SU-DHL-6 (cell line): ENCODE measurements around the gene CDX2.

Experiments used
- H2AFZ ChIP-seq: fragments of 200-600 bp; sonication (generic); 2 replicates; pipeline ENCODE4 v1.6.1; 2014; ENCODE audit warnings: low read depth, mild to moderate bottlenecking, moderate library complexity, mixed read lengths, antibody characterized with exemption, low read length; ENCODE audit not compliant: severe bottlenecking
- H3F3A ChIP-seq: fragments of 200-600 bp; shearing (Covaris generic); 2 replicates; pipeline ENCODE4 v1.6.0; 2016; ENCODE audit warnings: antibody characterized with exemption, mild to moderate bottlenecking; ENCODE audit not compliant: insufficient read depth
- H3K27ac ChIP-seq: fragments of 200-600 bp; sonication (generic); 2 replicates; pipeline ENCODE4 v1.5.1; 2016; ENCODE audit warnings: low read depth, mild to moderate bottlenecking, low read length, moderate library complexity, mixed read lengths
- H3K27me3 ChIP-seq: fragments of 200-600 bp; sonication (generic), shearing (Covaris generic); 2 replicates; pipeline ENCODE4 v1.6.0; 2014; ENCODE audit warnings: mild to moderate bottlenecking, low read length
- H3K36me3 ChIP-seq: fragments of 200-600 bp; sonication (generic); 2 replicates; pipeline ENCODE4 v1.6.1; 2014; ENCODE audit warnings: mild to moderate bottlenecking, low read length, mixed read lengths
- H3K4me2 ChIP-seq: fragments of 300-600, 200-600 bp; shearing (Covaris generic), sonication (generic); 2 replicates; pipeline ENCODE4 v1.6.0; 2014; ENCODE audit warnings: low read length, low read depth, mild to moderate bottlenecking; ENCODE audit not compliant: poor library complexity, severe bottlenecking
- H3K4me3 ChIP-seq: fragments of 200-600 bp; sonication (generic); 2 replicates; pipeline ENCODE4 v1.5.1; 2014; ENCODE audit warnings: antibody characterized with exemption, low read length, mild to moderate bottlenecking, mixed read lengths; ENCODE audit not compliant: insufficient read depth, poor library complexity, severe bottlenecking
- H3K79me2 ChIP-seq: fragments of 200-600 bp; sonication (generic); 2 replicates; pipeline ENCODE4 v1.6.1; 2014; ENCODE audit warnings: mild to moderate bottlenecking, low read length, moderate library complexity; ENCODE audit not compliant: insufficient read depth
- H3K9ac ChIP-seq: fragments of 200-600 bp; sonication (generic); 2 replicates; pipeline ENCODE4 v1.7.0; 2014; ENCODE audit warnings: mild to moderate bottlenecking, low read length
- H3K9me2 ChIP-seq: fragments of 200-600 bp; sonication (generic); replicated peaks from 2 replicates; pipeline ENCODE4 v1.6.1; 2014; ENCODE audit warnings: low read length; ENCODE audit not compliant: insufficient read depth
- H3K9me3 ChIP-seq: fragments of 200-600 bp; sonication (generic); 2 replicates; pipeline ENCODE4 v1.6.1; 2014; ENCODE audit warnings: low read length, mixed read lengths; ENCODE audit not compliant: insufficient read depth
- H4K20me1 ChIP-seq: fragments of 200-600 bp; sonication (generic); 2 replicates; pipeline ENCODE4 v1.6.1; 2014; ENCODE audit warnings: low read depth, mild to moderate bottlenecking, antibody characterized with exemption, low read length, moderate library complexity, mixed read lengths
- EZH2phosphoT487 ChIP-seq: fragments of 200-600 bp; sonication (generic), shearing (Covaris generic); conservative IDR thresholded peaks from 2 replicates; pipeline ENCODE4 v1.6.1; 2018; ENCODE audit warnings: mild to moderate bottlenecking, antibody characterized with exemption, low read length, moderate library complexity, mixed read lengths
- TF ChIP-seq, protein P1 (sequence below): fragments of 200-600 bp; sonication (generic); IDR thresholded peaks from one replicate; pipeline ENCODE4 v1.5.1; 2017; ENCODE audit warnings: antibody characterized with exemption, mild to moderate bottlenecking, low read length, moderate library complexity; ENCODE audit not compliant: insufficient read depth, poor library complexity, severe bottlenecking

CDX2 gene

DNA sequence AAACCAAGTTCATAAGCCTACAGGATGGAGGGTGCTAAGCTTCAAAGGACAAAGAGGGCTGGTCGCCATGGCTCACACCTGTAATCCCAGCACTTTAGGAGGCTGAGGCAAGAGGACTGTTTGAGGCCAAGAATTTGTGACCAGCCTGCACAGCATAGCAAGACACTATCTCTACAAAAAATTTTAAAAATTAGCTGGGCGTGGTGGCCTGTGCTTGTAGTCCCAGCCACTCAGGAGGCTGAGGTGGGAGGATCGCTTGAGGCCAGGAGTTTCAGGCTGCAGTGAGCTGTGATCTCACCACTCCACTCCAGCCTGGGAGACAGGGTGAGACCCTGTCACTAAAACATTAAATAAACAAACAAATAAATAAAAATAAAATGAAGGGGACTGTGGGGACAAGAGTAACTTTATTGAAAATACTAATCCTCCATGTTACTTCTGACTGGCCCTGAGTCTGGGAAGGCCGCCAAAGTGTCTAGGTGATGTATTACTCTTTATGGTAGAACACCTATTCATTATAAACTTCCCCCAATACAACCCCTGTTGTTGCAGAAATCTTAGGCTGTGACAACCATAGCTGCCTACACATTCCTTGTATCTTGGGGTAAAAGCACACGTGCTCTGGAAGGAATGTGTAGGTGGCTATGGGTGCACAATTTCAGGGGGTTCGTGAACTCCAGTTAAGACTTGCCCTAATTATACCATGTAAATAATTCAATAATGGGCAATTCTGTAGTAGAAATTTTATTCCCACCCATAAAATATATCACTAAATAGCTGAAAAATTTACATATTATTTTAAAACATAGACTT is 34.0 kb upstream of the CDX2 start:
- no peaks in the 10 kb centered on the region for H3K79me2 ChIP-seq
- no peak overlapping the region for H3K9ac ChIP-seq
- H3K4me2 ChIP-seq = no peak overlapping the region
- H2AFZ ChIP-seq = no peak overlapping the region
- no peak overlapping the region for H3K27ac ChIP-seq
- no peaks in the 10 kb centered on the region for H3K36me3 ChIP-seq
- H3K9me3 ChIP-seq = no peaks in the 10 kb centered on the region
- peaks cover 4% of the 10 kb centered on the region; the same call in 1 of the 2 replicates for H3F3A ChIP-seq
- no peaks in the 10 kb centered on the region for H3K27me3 ChIP-seq
- H3K4me3 ChIP-seq = no peak overlapping the region
- H3K9me2 ChIP-seq = no peaks in the 10 kb centered on the region
- TF ChIP-seq, protein P1, sequence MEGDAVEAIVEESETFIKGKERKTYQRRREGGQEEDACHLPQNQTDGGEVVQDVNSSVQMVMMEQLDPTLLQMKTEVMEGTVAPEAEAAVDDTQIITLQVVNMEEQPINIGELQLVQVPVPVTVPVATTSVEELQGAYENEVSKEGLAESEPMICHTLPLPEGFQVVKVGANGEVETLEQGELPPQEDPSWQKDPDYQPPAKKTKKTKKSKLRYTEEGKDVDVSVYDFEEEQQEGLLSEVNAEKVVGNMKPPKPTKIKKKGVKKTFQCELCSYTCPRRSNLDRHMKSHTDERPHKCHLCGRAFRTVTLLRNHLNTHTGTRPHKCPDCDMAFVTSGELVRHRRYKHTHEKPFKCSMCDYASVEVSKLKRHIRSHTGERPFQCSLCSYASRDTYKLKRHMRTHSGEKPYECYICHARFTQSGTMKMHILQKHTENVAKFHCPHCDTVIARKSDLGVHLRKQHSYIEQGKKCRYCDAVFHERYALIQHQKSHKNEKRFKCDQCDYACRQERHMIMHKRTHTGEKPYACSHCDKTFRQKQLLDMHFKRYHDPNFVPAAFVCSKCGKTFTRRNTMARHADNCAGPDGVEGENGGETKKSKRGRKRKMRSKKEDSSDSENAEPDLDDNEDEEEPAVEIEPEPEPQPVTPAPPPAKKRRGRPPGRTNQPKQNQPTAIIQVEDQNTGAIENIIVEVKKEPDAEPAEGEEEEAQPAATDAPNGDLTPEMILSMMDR = no peak
- no peak for TF ChIP-seq EZH2phosphoT487
- H4K20me1 ChIP-seq = no peaks in the 10 kb centered on the region

DNA sequence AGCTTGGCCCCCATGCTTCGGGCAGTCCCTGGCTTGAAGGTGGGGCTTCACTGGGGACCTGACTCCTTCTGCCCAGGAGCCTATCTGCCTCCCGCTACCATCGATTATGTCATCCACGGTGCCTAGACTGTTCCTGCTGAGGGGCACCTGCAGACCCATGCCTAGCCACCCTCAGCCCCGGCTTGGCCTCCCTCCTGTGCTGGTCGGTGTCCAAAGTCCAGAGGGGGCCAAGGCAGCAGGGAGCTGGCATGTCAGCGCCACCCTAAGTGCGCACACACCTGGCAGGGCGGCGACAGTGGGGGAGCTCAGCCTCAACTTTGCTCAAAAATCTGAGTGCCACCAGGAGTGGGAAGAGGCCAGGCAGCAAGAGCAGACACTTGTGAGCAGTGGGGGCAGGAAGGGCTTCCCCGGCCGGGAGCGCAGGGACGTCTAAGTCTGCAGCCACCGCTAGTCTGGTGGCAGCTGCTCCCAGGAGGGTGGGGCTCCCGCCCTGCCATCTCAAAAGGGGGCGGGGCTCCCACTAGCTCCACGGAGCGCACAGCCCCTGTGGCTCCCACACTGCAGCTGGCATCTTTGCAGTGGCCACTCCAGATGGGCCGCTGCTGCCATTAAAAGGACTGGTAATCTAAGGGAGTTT is 32.8 kb upstream of the CDX2 start:
- H3K9ac ChIP-seq = no peak overlapping the region
- H4K20me1 ChIP-seq = no peaks in the 10 kb centered on the region
- no peak overlapping the region for H3K4me2 ChIP-seq
- H3F3A ChIP-seq = peaks cover 5% of the 10 kb centered on the region; the same call in 1 of the 2 replicates
- H3K36me3 ChIP-seq = no peaks in the 10 kb centered on the region
- no peak overlapping the region for H3K4me3 ChIP-seq
- TF ChIP-seq, protein P1 = no peak
- TF ChIP-seq EZH2phosphoT487 = no peak
- no peak overlapping the region for H3K27ac ChIP-seq
- no peaks in the 10 kb centered on the region for H3K27me3 ChIP-seq
- no peaks in the 10 kb centered on the region for H3K9me3 ChIP-seq
- H3K79me2 ChIP-seq = no peaks in the 10 kb centered on the region
- no peaks in the 10 kb centered on the region for H3K9me2 ChIP-seq
- no peak overlapping the region for H2AFZ ChIP-seq

DNA sequence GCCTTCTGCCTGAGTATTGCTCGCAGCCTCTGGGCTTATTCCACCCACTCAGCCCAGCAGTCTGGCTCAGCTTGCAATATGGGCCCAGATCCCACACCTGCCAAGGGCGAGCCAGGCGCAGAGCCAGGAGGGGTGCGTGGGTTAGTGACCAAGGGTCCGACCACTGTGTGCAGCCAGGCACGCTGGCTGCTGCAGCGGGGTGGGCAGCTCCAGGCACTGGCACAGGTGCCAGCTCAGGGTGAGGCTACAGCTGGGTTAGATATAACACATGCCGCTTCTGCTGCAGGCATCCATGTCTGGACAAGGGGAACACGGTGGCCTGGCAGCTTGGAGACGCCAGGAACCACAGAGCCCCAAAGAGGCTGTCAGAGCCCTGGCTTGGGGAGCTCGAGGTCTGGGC is 31.9 kb upstream of the CDX2 start:
- no peaks in the 10 kb centered on the region for H3K79me2 ChIP-seq
- H3K4me2 ChIP-seq = no peak overlapping the region
- H3K4me3 ChIP-seq = no peak overlapping the region
- H2AFZ ChIP-seq = no peak overlapping the region
- H3K9me3 ChIP-seq = no peaks in the 10 kb centered on the region
- no peaks in the 10 kb centered on the region for H3K9me2 ChIP-seq
- TF ChIP-seq, protein P1 = no peak
- TF ChIP-seq EZH2phosphoT487 = no peak
- no peak overlapping the region for H3K9ac ChIP-seq
- no peak overlapping the region for H3K27ac ChIP-seq
- H4K20me1 ChIP-seq = no peaks in the 10 kb centered on the region
- peaks cover 5% of the 10 kb centered on the region; the same call in 1 of the 2 replicates for H3F3A ChIP-seq
- H3K27me3 ChIP-seq = no peaks in the 10 kb centered on the region
- no peaks in the 10 kb centered on the region for H3K36me3 ChIP-seq
